GM23338 (cell line): ENCODE measurements around the gene NIM1K. TPM values are rescaled to one million over a fixed set of nuclear protein-coding genes. Genes with fewer than 3 reads are reported as not detected.

Experiments
- ATAC-seq: fragments of 200-7000 bp; cut with Tn5 transposase; 3 replicates; pipeline ENCODE4 v1.9.1; 2020
- DNase-seq: peaks from one replicate; pipeline ENCODE4 v3.0.0-alpha.2; 2015; ENCODE audit warnings: low spot score
- H2AFZ ChIP-seq: fragments of 200-600 bp; sonication (generic); 2 replicates; pipeline ENCODE4 v1.8.0; 2016; ENCODE audit warnings: antibody characterized with exemption, mild to moderate bottlenecking, moderate library complexity
- H3F3A ChIP-seq: fragments of 200-600 bp; sonication (generic); replicated peaks from 2 replicates; pipeline ENCODE4 v1.8.0; 2017; ENCODE audit warnings: antibody characterized with exemption, mixed run types, low read depth
- H3K27ac ChIP-seq: fragments of 200-600 bp; sonication (generic); 2 replicates; pipeline ENCODE4 v1.6.1; 2016; ENCODE audit warnings: low read depth
- H3K27me3 ChIP-seq: fragments of 200-600 bp; sonication (generic); 2 replicates; pipeline ENCODE4 v1.8.0; 2016; ENCODE audit warnings: mild to moderate bottlenecking, mixed run types, moderate library complexity; ENCODE audit not compliant: insufficient read depth
- H3K36me3 ChIP-seq: fragments of 200-600 bp; sonication (generic); 2 replicates; pipeline ENCODE4 v1.8.0; 2016; ENCODE audit warnings: mild to moderate bottlenecking; ENCODE audit not compliant: insufficient read depth
- H3K4me1 ChIP-seq: fragments of 200-600 bp; sonication (generic); 2 replicates; pipeline ENCODE4 v1.8.0; 2016; ENCODE audit warnings: mild to moderate bottlenecking, moderate library complexity; ENCODE audit not compliant: insufficient read depth
- H3K4me2 ChIP-seq: fragments of 200-600 bp; sonication (generic); 2 replicates; pipeline ENCODE4 v1.7.1; 2017; ENCODE audit warnings: mixed run types
- H3K4me3 ChIP-seq: fragments of 200-600 bp; sonication (generic); 2 replicates; pipeline ENCODE4 v1.6.1; 2016; ENCODE audit warnings: mixed run types
- H3K79me2 ChIP-seq: fragments of 200-600 bp; sonication (generic); replicated peaks from 2 replicates; pipeline ENCODE4 v1.8.0; 2017; ENCODE audit warnings: mild to moderate bottlenecking; ENCODE audit not compliant: insufficient read depth
- H3K9me2 ChIP-seq: fragments of 200-600 bp; sonication (generic); 2 replicates; pipeline ENCODE4 v1.8.0; 2017; ENCODE audit not compliant: insufficient read depth
- H4K20me1 ChIP-seq: fragments of 200-600 bp; sonication (generic); replicated peaks from 2 replicates; pipeline ENCODE4 v1.8.0; 2017; ENCODE audit warnings: mild to moderate bottlenecking; ENCODE audit not compliant: insufficient read depth
- H3K27ac Mint-ChIP-seq: 2 replicates; pipeline ENCODE4 v1.8.0; 2020; ENCODE audit warnings: inconsistent platforms, mild to moderate bottlenecking, moderate library complexity, mixed read lengths
- H3K27me3 Mint-ChIP-seq: 3 replicates; pipeline ENCODE4 v1.8.0; 2022; ENCODE audit warnings: low read depth, mild to moderate bottlenecking, moderate library complexity, mixed read lengths, inconsistent platforms; ENCODE audit not compliant: insufficient read depth, poor library complexity
- H3K36me3 Mint-ChIP-seq: 3 replicates; pipeline ENCODE4 v1.8.0; 2021; ENCODE audit warnings: low read depth, mild to moderate bottlenecking, inconsistent platforms, moderate library complexity, mixed read lengths
- H3K4me1 Mint-ChIP-seq: 3 replicates; pipeline ENCODE4 v1.8.0; 2020; ENCODE audit warnings: mild to moderate bottlenecking, inconsistent platforms, mixed read lengths
- H3K4me3 Mint-ChIP-seq: 3 replicates; pipeline ENCODE4 v1.8.0; 2021; ENCODE audit warnings: moderate library complexity, mild to moderate bottlenecking, inconsistent platforms, mixed read lengths
- H3K9me3 Mint-ChIP-seq: 3 replicates; pipeline ENCODE4 v1.8.0; 2020; ENCODE audit warnings: moderate library complexity, mild to moderate bottlenecking, inconsistent platforms, mixed read lengths
- CTCF ChIP-seq, 2 experiments: fragments of 200-600 bp in 1 of 2; sonication (generic) in 1 of 2; conservative IDR thresholded peaks; 2 replicates each; pipeline versions ENCODE4 v1.5.1 to v1.6.1; 2016 to 2017; ENCODE audit warnings: antibody characterized with exemption in 2 of 2, low read depth in 2 of 2, mild to moderate bottlenecking in 2 of 2, moderate library complexity in 1 of 2
- ETS1 ChIP-seq: IDR thresholded peaks from 2 replicates; pipeline ENCODE4 v1.6.1; 2016; ENCODE audit warnings: antibody characterized with exemption
- EZH2 ChIP-seq: fragments of 200-600 bp; sonication (generic); IDR thresholded peaks from one replicate; pipeline ENCODE4 v1.8.0; 2017; ENCODE audit warnings: antibody characterized with exemption, mild to moderate bottlenecking, low read depth; ENCODE audit not compliant: unreplicated experiment
- EZH2phosphoT487 ChIP-seq: fragments of 200-600 bp; sonication (generic); IDR thresholded peaks from one replicate; pipeline ENCODE4 v1.8.1; 2018; ENCODE audit warnings: antibody characterized with exemption; ENCODE audit not compliant: unreplicated experiment
- NANOG ChIP-seq: IDR thresholded peaks from 2 replicates; pipeline ENCODE4 v1.6.1; 2016; ENCODE audit warnings: antibody characterized with exemption, borderline replicate concordance
- POLR2AphosphoS5 ChIP-seq: IDR thresholded peaks from 2 replicates; pipeline ENCODE4 v1.6.1; 2016; ENCODE audit warnings: antibody characterized with exemption, low read depth
- REST ChIP-seq: IDR thresholded peaks from one replicate; pipeline ENCODE4 v1.6.1; 2018; ENCODE audit warnings: antibody characterized with exemption; ENCODE audit not compliant: unreplicated experiment
- STAT1 ChIP-seq: IDR thresholded peaks from one replicate; pipeline ENCODE4 v1.6.1; 2016; ENCODE audit warnings: antibody characterized with exemption; ENCODE audit not compliant: unreplicated experiment
- ZNF114 ChIP-seq: fragments of 250-450 bp; sonication (Bioruptor Pico); IDR thresholded peaks from 2 replicates; pipeline ENCODE4 v1.5.0; 2020; ENCODE audit warnings: mild to moderate bottlenecking, moderate library complexity
- ZNF331 ChIP-seq: fragments of 250-450 bp; sonication (Bioruptor Pico); IDR thresholded peaks from 2 replicates; pipeline ENCODE4 v1.5.0; 2020; ENCODE audit warnings: low read depth, mild to moderate bottlenecking, moderate library complexity
- polyA plus RNA-seq: library from polyadenylated mRNA; unstranded; fragments of >200 nt; fragmentation: Nextera tagmentation; extraction: Ambion mirVana; gene quantifications from 2 replicates; pipeline ENCODE4 v1.2.1, GENCODE V29; 2016
- total RNA-seq: library from RNA; depleted of rRNA; stranded (reverse); fragments of >200 nt; shearing (Covaris generic); gene quantifications from 2 replicates; pipeline ENCODE4 v1.2.3, GENCODE V29; 2014

Gene NIM1K
- total and polyA plus RNA-seq, 2 experiments from 2014 or later = not detected

- TF ChIP-seq ETS1 (no peak), CTCF (conservative IDR thresholded peaks at IDR 0.05; ENCODE audit: low read depth in 2 of 2) (no peak), STAT1 (no peak), NANOG (no peak), POLR2AphosphoS5 (no peak), EZH2phosphoT487 (no peak), ZNF331 (CRISPR knock-in tag) (no peak)
Observed at GRCh38 chr5:43313854-43314457, 121.9 kb downstream of the NIM1K start (continued).

GRCh38 chr5:43314724-43315123 lies 122.7 kb downstream of the NIM1K start:
- Mint-ChIP-seq H3K27me3 (peaks cover 5% of the 10 kb centered on the region), H3K9me3 (peaks cover 4% of the 10 kb centered on the region; the same call in 2 of the 3 replicates), H3K4me1 (peaks cover 32% of the 10 kb centered on the region), H3K27ac (no peak overlapping the region; the same call in 1 of the 2 replicates), H3K4me3 (no peak overlapping the region), H3K36me3 (peaks cover 28% of the 10 kb centered on the region; the same call in 2 of the 3 replicates)
- ATAC-seq (no peak), DNase-seq (no peak)
- Histone ChIP-seq H3K27me3 (no peaks in the 10 kb centered on the region), H3K4me3 (no peak overlapping the region), H3F3A (no peaks in the 10 kb centered on the region), H3K4me1 (peaks cover 26% of the 10 kb centered on the region), H2AFZ (peak overlapping the region; percentile 97), H3K79me2 (peaks cover 35% of the 10 kb centered on the region), H4K20me1 (peaks cover 30% of the 10 kb centered on the region), H3K36me3 (no peaks in the 10 kb centered on the region; the same call in 1 of the 2 replicates), H3K9me2 (peaks cover 15% of the 10 kb centered on the region), H3K4me2 (0 out of 2 replicates have a peak overlapping the region, but pooled peaks have one; percentile 63), H3K27ac (peak overlapping the region; percentile 72)
- TF ChIP-seq ETS1 (no peak), NANOG (no peak), ZNF114 (CRISPR knock-in tag) (no peak), ZNF331 (CRISPR knock-in tag) (no peak), EZH2 (no peak), REST (no peak), STAT1 (no peak), CTCF (conservative IDR thresholded peaks at IDR 0.05; ENCODE audit: low read depth in 2 of 2) (no peak), EZH2phosphoT487 (no peak)
